ENCODE measurements around the gene ADAMTS19. TPM values are rescaled to one million over a fixed set of nuclear protein-coding genes. Genes with fewer than 3 reads are reported as not detected.

ADAMTS19 gene
- total RNA-seq, 1 donor = not detected

- DNase-seq (ENCODE audit: low read depth in 2 of 3, low spot score in 2 of 3) = no peak
These were observed 201.4 kb downstream of the ADAMTS19 start for GRCh38 chr5:129661366-129662035.

GRCh38 chr5:129664336-129664937 is 204.3 kb downstream of the ADAMTS19 start:
- peak in 2 of 3 donors; percentile 8 to 46 for DNase-seq (ENCODE audit: low read depth in 2 of 3, low spot score in 2 of 3)

- no peak for DNase-seq (ENCODE audit: low read depth in 2 of 3, low spot score in 2 of 3)
These were observed 210.9 kb downstream of the ADAMTS19 start for GRCh38 chr5:129670957-129671500.

GRCh38 chr5:129672006-129672405 is 211.9 kb downstream of the ADAMTS19 start:
- DNase-seq (ENCODE audit: low read depth in 2 of 3, low spot score in 2 of 3) = no peak

- DNase-seq (ENCODE audit: low read depth in 2 of 3, low spot score in 2 of 3) = no peak
These were observed 219.6 kb downstream of the ADAMTS19 start for GRCh38 chr5:129679671-129680070.

GRCh38 chr5:129687941-129688340 is 227.8 kb downstream of the ADAMTS19 start:
- no peak for DNase-seq (ENCODE audit: low read depth in 2 of 3, low spot score in 2 of 3)

- DNase-seq (ENCODE audit: low read depth in 2 of 3, low spot score in 2 of 3) = no peak
These were observed 228.9 kb downstream of the ADAMTS19 start for GRCh38 chr5:129689045-129689444.

- no peak for DNase-seq (ENCODE audit: low read depth in 2 of 3, low spot score in 2 of 3)
These were observed 231.1 kb downstream of the ADAMTS19 start for GRCh38 chr5:129691220-129691619.

GRCh38 chr5:129696636-129697035 is 236.5 kb downstream of the ADAMTS19 start:
- no peak for DNase-seq (ENCODE audit: low read depth in 2 of 3, low spot score in 2 of 3)

- DNase-seq (ENCODE audit: low read depth in 2 of 3, low spot score in 2 of 3) = no peak
These were observed 238.6 kb downstream of the ADAMTS19 start for GRCh38 chr5:129698661-129699060.

- no peak for DNase-seq (ENCODE audit: low read depth in 2 of 3, low spot score in 2 of 3)
These were observed 256.1 kb downstream of the ADAMTS19 start for GRCh38 chr5:129716235-129716634.

GRCh38 chr5:129716651-129717050 is 256.6 kb downstream of the ADAMTS19 start:
- no peak for DNase-seq (ENCODE audit: low read depth in 2 of 3, low spot score in 2 of 3)

- no peak for DNase-seq (ENCODE audit: low read depth in 2 of 3, low spot score in 2 of 3)
These were observed 257.7 kb downstream of the ADAMTS19 start for GRCh38 chr5:129717751-129718310.

- no peak for DNase-seq (ENCODE audit: low read depth in 2 of 3, low spot score in 2 of 3)
These were observed 258.5 kb downstream of the ADAMTS19 start for GRCh38 chr5:129718471-129719090.

- no peak for DNase-seq (ENCODE audit: low read depth in 2 of 3, low spot score in 2 of 3)
These were observed 264.1 kb downstream of the ADAMTS19 start for GRCh38 chr5:129724222-129724621.

GRCh38 chr5:129724647-129725046 is 264.5 kb downstream of the ADAMTS19 start:
- DNase-seq (ENCODE audit: low read depth in 2 of 3, low spot score in 2 of 3) = no peak

- no peak for DNase-seq (ENCODE audit: low read depth in 2 of 3, low spot score in 2 of 3)
These were observed 279.7 kb downstream of the ADAMTS19 start for GRCh38 chr5:129739773-129740172.

GRCh38 chr5:129743541-129744187 is 283.6 kb downstream of the ADAMTS19 start:
- DNase-seq (ENCODE audit: low read depth in 2 of 3, low spot score in 2 of 3) = no peak

- DNase-seq (ENCODE audit: low read depth in 2 of 3, low spot score in 2 of 3) = no peak
These were observed 285.9 kb downstream of the ADAMTS19 start for GRCh38 chr5:129745997-129746396.

- no peak for DNase-seq (ENCODE audit: low read depth in 2 of 3, low spot score in 2 of 3)
These were observed 286.8 kb downstream of the ADAMTS19 start for GRCh38 chr5:129746876-129747275.
